IMR-90 (cell line): ENCODE results near the gene ZNF821. TPM values are rescaled to one million over a fixed set of nuclear protein-coding genes. Genes with fewer than 3 reads are reported as not detected.

ENCODE experiments used
- ATAC-seq: fragments of 200-7000 bp; cut with Tn5 transposase; 2 replicates; pipeline ENCODE4 v1.9.1; 2020; ENCODE audit warnings: low read depth, mild to moderate bottlenecking, moderate library complexity
- BruUV-seq: library from RNA; stranded (reverse); fragments of 400-500 nt; replicated peaks from 2 replicates; lab custom pipeline; 2021; lab: Mats Ljungman, UMichigan
- CTCF ChIA-PET: fragments of 300-600 bp; formaldehyde crosslinking; extraction: SDS; loops from one replicate; lab custom pipeline; 2021; ENCODE audit warnings: antibody characterized with exemption; lab: Yijun Ruan, JAX
- POLR2A ChIA-PET: fragments of 300-600 bp; sonication (Branson Sonifier 250); formaldehyde crosslinking; loops from one replicate; lab custom pipeline; 2022; ENCODE audit warnings: antibody characterized with exemption; ENCODE audit not compliant: unreplicated experiment; lab: Charles Lee
- DNase-seq: peaks from one replicate; pipeline ENCODE4 v3.0.0; 2013
- H2AFZ ChIP-seq: replicated peaks from 2 replicates; pipeline ENCODE3; 2013; ENCODE audit warnings: low read length, mild to moderate bottlenecking; ENCODE audit not compliant: poor library complexity
- H2AK5ac ChIP-seq: 2 replicates; pipeline ENCODE4 v1.6.1; 2013; ENCODE audit warnings: low read depth, low read length, inconsistent platforms
- H2AK9ac ChIP-seq: replicated peaks from 2 replicates; pipeline ENCODE3; 2013; ENCODE audit warnings: mild to moderate bottlenecking, low read depth, low read length, moderate library complexity; ENCODE audit not compliant: poor library complexity
- H2BK120ac ChIP-seq: 2 replicates; pipeline ENCODE4 v1.6.1; 2013; ENCODE audit warnings: low read depth, low read length, inconsistent platforms
- H2BK15ac ChIP-seq: 3 replicates; pipeline ENCODE4 v1.6.1; 2013; ENCODE audit warnings: low read depth, low read length, inconsistent platforms
- H2BK20ac ChIP-seq: 2 replicates; pipeline ENCODE4 v1.6.1; 2013; ENCODE audit warnings: low read depth, mild to moderate bottlenecking, inconsistent platforms, low read length, moderate library complexity
- H2BK5ac ChIP-seq: 2 replicates; pipeline ENCODE4 v1.6.1; 2013; ENCODE audit warnings: mild to moderate bottlenecking, low read depth, low read length, inconsistent platforms; ENCODE audit not compliant: poor library complexity, severe bottlenecking
- H3K14ac ChIP-seq: replicated peaks from 2 replicates; pipeline ENCODE4 v1.6.1; 2013; ENCODE audit warnings: low read depth, low read length, inconsistent platforms
- H3K18ac ChIP-seq: 2 replicates; pipeline ENCODE4 v1.6.1; 2013; ENCODE audit warnings: low read depth, low read length, control low read depth
- H3K23ac ChIP-seq: 2 replicates; pipeline ENCODE4 v1.6.1; 2013; ENCODE audit warnings: low read depth, low read length, inconsistent platforms
- H3K27ac ChIP-seq: 2 replicates; pipeline ENCODE4 v1.5.1; 2013; ENCODE audit warnings: mild to moderate bottlenecking, control low read depth, low read length; ENCODE audit not compliant: insufficient read depth
- H3K27me3 ChIP-seq: 2 replicates; pipeline ENCODE4 v1.6.1; 2013; ENCODE audit warnings: low read length; ENCODE audit not compliant: control insufficient read depth, insufficient read depth
- H3K36me3 ChIP-seq: 2 replicates; pipeline ENCODE4 v1.6.1; 2013; ENCODE audit warnings: low read length, mixed read lengths; ENCODE audit not compliant: control insufficient read depth, insufficient read depth
- H3K4ac ChIP-seq: 2 replicates; pipeline ENCODE4 v1.6.1; 2013; ENCODE audit warnings: low read depth, low read length, inconsistent platforms
- H3K4me1 ChIP-seq: 2 replicates; pipeline ENCODE4 v1.6.1; 2013; ENCODE audit warnings: low read length, mixed read lengths; ENCODE audit not compliant: control insufficient read depth, insufficient read depth
- H3K4me2 ChIP-seq: 2 replicates; pipeline ENCODE4 v1.6.1; 2013; ENCODE audit warnings: low read depth, mild to moderate bottlenecking, control low read depth, low read length, moderate library complexity
- H3K4me3 ChIP-seq: 2 replicates; pipeline ENCODE4 v1.5.1; 2013; ENCODE audit warnings: low read depth, mild to moderate bottlenecking, control low read depth, low read length, moderate library complexity; ENCODE audit not compliant: insufficient read depth
- H3K56ac ChIP-seq: 2 replicates; pipeline ENCODE4 v1.6.1; 2013; ENCODE audit warnings: low read length, inconsistent platforms; ENCODE audit not compliant: insufficient read depth; ENCODE audit errors: extremely low read depth
- H3K79me1 ChIP-seq, 2 experiments: 2 replicates each; pipeline ENCODE4 v1.6.1; 2013; ENCODE audit warnings: low read length in 2 of 2, inconsistent platforms in 1 of 2, low read depth in 1 of 2
- H3K9ac ChIP-seq: 2 replicates; pipeline ENCODE4 v1.6.1; 2013; ENCODE audit warnings: low read depth, low read length, control low read depth
- H3K9me1 ChIP-seq: 2 replicates; pipeline ENCODE4 v1.6.1; 2013; ENCODE audit warnings: low read length, inconsistent platforms; ENCODE audit not compliant: insufficient read depth
- H3K9me3 ChIP-seq: 2 replicates; pipeline ENCODE4 v1.6.1; 2013; ENCODE audit warnings: low read length; ENCODE audit not compliant: control insufficient read depth, insufficient read depth
- H4K20me1 ChIP-seq: 2 replicates; pipeline ENCODE4 v1.6.1; 2013; ENCODE audit warnings: low read length, inconsistent platforms; ENCODE audit not compliant: insufficient read depth
- H4K5ac ChIP-seq: 2 replicates; pipeline ENCODE4 v1.6.1; 2013; ENCODE audit warnings: mild to moderate bottlenecking, low read depth, low read length, control low read depth
- H4K8ac ChIP-seq, 2 experiments: 2 replicates each; pipeline ENCODE4 v1.6.1; 2013; ENCODE audit warnings: low read depth in 2 of 2, low read length in 2 of 2, control low read depth in 1 of 2, inconsistent platforms in 1 of 2
- H4K91ac ChIP-seq: 2 replicates; pipeline ENCODE4 v1.6.1; 2013; ENCODE audit warnings: low read depth, low read length, inconsistent platforms; ENCODE audit not compliant: insufficient read depth
- CHD1 ChIP-seq: IDR thresholded peaks from 2 replicates; pipeline ENCODE4 v1.6.1; 2012; ENCODE audit warnings: low read depth, low read length, improper control_type of control experiment
- FOS ChIP-seq: fragments of 150-350 bp; IDR thresholded peaks from 2 replicates; pipeline ENCODE4 v1.6.1; 2016; ENCODE audit warnings: low read depth, low read length
- MAFK ChIP-seq: IDR thresholded peaks from 2 replicates; pipeline ENCODE4 v1.6.1; 2012; ENCODE audit warnings: low read depth, low read length, improper control_type of control experiment
- MXI1 ChIP-seq: IDR thresholded peaks from 2 replicates; pipeline ENCODE4 v1.6.1; 2012; ENCODE audit warnings: low read depth, mild to moderate bottlenecking, low read length, moderate library complexity, borderline replicate concordance
- RAD21 ChIP-seq: IDR thresholded peaks from 2 replicates; pipeline ENCODE4 v1.6.1; 2012; ENCODE audit warnings: low read length, improper control_type of control experiment
- RCOR1 ChIP-seq: IDR thresholded peaks from 2 replicates; pipeline ENCODE4 v1.6.1; 2012; ENCODE audit warnings: mild to moderate bottlenecking, low read length, improper control_type of control experiment; ENCODE audit not compliant: insufficient replicate concordance
- WGBS, 2 experiments: methylation state at CpG; one replicate each; pipeline versions ENCODE4 v1.1.5 to v1.1.7; 2013; ENCODE audit warnings: missing lambda C conversion rate in 2 of 2; ENCODE audit not compliant: insufficient read length in 1 of 2; ENCODE audit errors: extremely low coverage in 2 of 2; 5-methylcytosine and 5-hydroxymethylcytosine counted together
- dilution Hi-C: fragments of 300-500 bp; cut with HindIII; formaldehyde crosslinking; loops from one replicate; pipeline ENCODE4 v1.14.3; 2018; ENCODE audit warnings: low sequenced_read_pairs; ENCODE audit not compliant: unreplicated experiment
- in situ Hi-C: fragments of 300-500 bp; cut with MboI; formaldehyde crosslinking; loops from 3 replicates; pipeline ENCODE4 v1.14.3; 2019; ENCODE audit warnings: low sequenced_read_pairs, inconsistent platforms, mixed read lengths
- intact Hi-C: fragments of 100-400 bp; cut with micrococcal nuclease; formaldehyde crosslinking; loops from 2 replicates; pipeline ENCODE4 v1.10.0; 2022
- polyA plus RNA-seq, 3 experiments: library from polyadenylated mRNA; depleted of rRNA; stranded (reverse); fragments of >200 nt; gene quantifications; 2 replicates each; pipeline ENCODE4 v1.2.3, GENCODE V29; 2012; ENCODE audit warnings: low replicate concordance in 1 of 3
- total RNA-seq: library from RNA; depleted of rRNA; stranded (reverse); fragments of >200 nt; gene quantifications from 2 replicates; pipeline ENCODE4 v1.2.3, GENCODE V29; 2012
- TF ChIP-seq, protein P1 (sequence below): fragments of 150-350 bp; IDR thresholded peaks from 2 replicates; pipeline ENCODE4 v1.6.1; 2017; ENCODE audit warnings: mild to moderate bottlenecking, antibody characterized with exemption, low read length, low read depth
- TF ChIP-seq, protein P2 (sequence below): fragments of 150-350 bp; IDR thresholded peaks from 2 replicates; pipeline ENCODE4 v1.6.1; 2016; ENCODE audit warnings: low read depth, mild to moderate bottlenecking, low read length, moderate library complexity, borderline replicate concordance

ZNF821 gene
- total and polyA plus RNA-seq, 2 of the 4 experiments (the other 2 are of a cell fraction): 5.9 to 6.0 TPM

DNA sequence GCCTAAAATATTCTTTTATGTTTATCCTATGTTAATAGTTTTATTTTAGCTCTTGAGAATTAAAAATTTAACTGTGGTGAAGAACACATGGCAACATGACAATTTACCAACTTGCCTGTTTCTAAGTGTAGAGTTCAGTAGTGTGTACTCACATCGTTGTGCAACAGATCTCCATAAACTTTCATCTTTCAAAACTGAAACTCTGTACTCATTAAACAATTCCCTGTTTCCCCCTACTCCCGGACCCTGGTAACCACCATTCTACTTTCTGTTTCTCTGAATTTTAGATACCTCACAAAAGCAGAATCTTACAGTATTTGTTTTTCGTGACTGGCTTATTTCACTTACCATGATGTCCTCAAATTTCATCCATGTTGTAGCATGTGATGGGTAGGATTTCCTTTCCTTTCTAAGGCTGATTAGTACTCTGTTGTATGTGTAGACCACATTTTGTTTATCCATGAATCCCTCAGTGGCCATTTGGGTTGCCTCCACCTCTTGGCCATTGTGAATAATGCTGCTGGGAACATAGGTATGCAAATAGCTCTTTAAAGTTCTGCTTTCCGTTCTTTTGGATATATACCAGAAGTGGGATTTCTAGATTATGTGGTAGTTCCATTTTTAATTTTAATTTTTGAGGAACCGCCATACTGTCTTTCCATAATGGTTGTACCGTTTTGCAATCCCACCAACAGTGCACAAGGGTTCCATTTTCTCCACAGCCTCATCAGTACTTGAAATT is 28.7 kb upstream of the ZNF821 start:
- H3K56ac ChIP-seq: no peak overlapping the region
- TF ChIP-seq MAFK: no peak
- no peak for TF ChIP-seq MXI1
- no peak for TF ChIP-seq FOS
- TF ChIP-seq, protein P1, sequence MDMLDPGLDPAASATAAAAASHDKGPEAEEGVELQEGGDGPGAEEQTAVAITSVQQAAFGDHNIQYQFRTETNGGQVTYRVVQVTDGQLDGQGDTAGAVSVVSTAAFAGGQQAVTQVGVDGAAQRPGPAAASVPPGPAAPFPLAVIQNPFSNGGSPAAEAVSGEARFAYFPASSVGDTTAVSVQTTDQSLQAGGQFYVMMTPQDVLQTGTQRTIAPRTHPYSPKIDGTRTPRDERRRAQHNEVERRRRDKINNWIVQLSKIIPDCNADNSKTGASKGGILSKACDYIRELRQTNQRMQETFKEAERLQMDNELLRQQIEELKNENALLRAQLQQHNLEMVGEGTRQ: no peak
- TF ChIP-seq, protein P2, sequence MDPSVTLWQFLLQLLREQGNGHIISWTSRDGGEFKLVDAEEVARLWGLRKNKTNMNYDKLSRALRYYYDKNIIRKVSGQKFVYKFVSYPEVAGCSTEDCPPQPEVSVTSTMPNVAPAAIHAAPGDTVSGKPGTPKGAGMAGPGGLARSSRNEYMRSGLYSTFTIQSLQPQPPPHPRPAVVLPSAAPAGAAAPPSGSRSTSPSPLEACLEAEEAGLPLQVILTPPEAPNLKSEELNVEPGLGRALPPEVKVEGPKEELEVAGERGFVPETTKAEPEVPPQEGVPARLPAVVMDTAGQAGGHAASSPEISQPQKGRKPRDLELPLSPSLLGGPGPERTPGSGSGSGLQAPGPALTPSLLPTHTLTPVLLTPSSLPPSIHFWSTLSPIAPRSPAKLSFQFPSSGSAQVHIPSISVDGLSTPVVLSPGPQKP: no peak
- TF ChIP-seq CHD1: no peak
- no peak for TF ChIP-seq RCOR1
- no peak for TF ChIP-seq RAD21
- H2BK15ac ChIP-seq: no peak overlapping the region
- no peak overlapping the region for H4K5ac ChIP-seq
- H3K14ac ChIP-seq: no peak overlapping the region
- H3K9ac ChIP-seq: no peak overlapping the region
- ATAC-seq: no peak
- no peak overlapping the region for H3K4ac ChIP-seq
- H2BK5ac ChIP-seq: no peak overlapping the region
- no peaks in the 10 kb centered on the region for H3K27me3 ChIP-seq
- no peak overlapping the region for H3K4me3 ChIP-seq
- H3K36me3 ChIP-seq: peaks cover 14% of the 10 kb centered on the region
- H2BK20ac ChIP-seq: no peak overlapping the region
- CTCF ChIA-PET: interaction anchor here (1.0 kb wide), 1 partner anchor 18 kb away, joined by 3 read pairs; the partner anchor contains the start of gene IST1
- intact Hi-C loops: no loop called here
- no CpG with 5 or more reads among the region's 6 CpGs for WGBS, 2 experiments
- H3K9me1 ChIP-seq: peaks cover 2% of the 10 kb centered on the region; the same call in 1 of the 2 replicates
- in situ Hi-C loops: no loop called here
- no peak overlapping the region for H2AK5ac ChIP-seq
- H3K23ac ChIP-seq: no peak overlapping the region
- H4K91ac ChIP-seq: no peak overlapping the region
- POLR2A ChIA-PET: no interaction called here
- no peak overlapping the region for H3K4me2 ChIP-seq
- H4K20me1 ChIP-seq: peaks cover 95% of the 10 kb centered on the region
- H2BK120ac ChIP-seq: no peak overlapping the region
- H3K27ac ChIP-seq: no peak overlapping the region
- H3K18ac ChIP-seq: no peak overlapping the region
- H3K79me1 ChIP-seq: peaks cover 0 to 51% of the 10 kb centered on the region in 2 experiments; a peak in 3 of 4 replicates
- dilution Hi-C loops: no loop called here
- DNase-seq: no peak
- peaks cover 2% of the 10 kb centered on the region for H3K4me1 ChIP-seq
- H2AFZ ChIP-seq: no peak overlapping the region
- H4K8ac ChIP-seq: no peak overlapping the region
- no peak overlapping the region for H2AK9ac ChIP-seq
- no TSS peak for BruUV-seq
- no peaks in the 10 kb centered on the region for H3K9me3 ChIP-seq
